ENCODE results near the gene FAM25A. TPM values are rescaled to one million over a fixed set of nuclear protein-coding genes. Genes with fewer than 3 reads are reported as not detected.
"Not testable (repeated sequence)": the region's sequence is repeated elsewhere in the genome, so short reads cannot be mapped to it uniquely, and the experiment has no call there.

Gene FAM25A
- polyA plus RNA-seq, 1 of the 3 experiments (the other 2 are of a cell fraction), result not detected

DNA sequence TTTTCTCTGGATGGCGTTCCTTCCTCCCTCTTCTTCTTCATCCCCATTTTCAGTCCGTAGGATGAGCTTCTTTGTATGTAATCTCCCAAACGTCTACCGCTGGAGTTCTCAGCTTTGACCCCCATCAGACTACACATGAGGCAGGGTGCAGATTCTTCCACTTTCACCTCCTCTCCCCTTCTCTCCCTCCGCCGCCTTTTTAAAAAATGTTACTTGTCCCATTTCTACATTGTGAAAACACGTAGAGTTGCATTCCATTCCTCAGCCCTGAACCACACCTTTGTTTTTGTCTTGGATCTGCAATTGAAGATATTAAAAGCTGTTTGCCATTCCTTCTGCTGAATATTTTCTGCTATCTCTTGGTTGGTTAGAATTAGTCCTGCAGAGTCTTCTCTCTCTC lies 45.6 kb upstream of the FAM25A start (continued):
- no peak for TF ChIP-seq MEF2A (IDR thresholded peaks at IDR 0.05; ENCODE audit: borderline replicate concordance, low read depth)
- TF ChIP-seq, protein P1, sequence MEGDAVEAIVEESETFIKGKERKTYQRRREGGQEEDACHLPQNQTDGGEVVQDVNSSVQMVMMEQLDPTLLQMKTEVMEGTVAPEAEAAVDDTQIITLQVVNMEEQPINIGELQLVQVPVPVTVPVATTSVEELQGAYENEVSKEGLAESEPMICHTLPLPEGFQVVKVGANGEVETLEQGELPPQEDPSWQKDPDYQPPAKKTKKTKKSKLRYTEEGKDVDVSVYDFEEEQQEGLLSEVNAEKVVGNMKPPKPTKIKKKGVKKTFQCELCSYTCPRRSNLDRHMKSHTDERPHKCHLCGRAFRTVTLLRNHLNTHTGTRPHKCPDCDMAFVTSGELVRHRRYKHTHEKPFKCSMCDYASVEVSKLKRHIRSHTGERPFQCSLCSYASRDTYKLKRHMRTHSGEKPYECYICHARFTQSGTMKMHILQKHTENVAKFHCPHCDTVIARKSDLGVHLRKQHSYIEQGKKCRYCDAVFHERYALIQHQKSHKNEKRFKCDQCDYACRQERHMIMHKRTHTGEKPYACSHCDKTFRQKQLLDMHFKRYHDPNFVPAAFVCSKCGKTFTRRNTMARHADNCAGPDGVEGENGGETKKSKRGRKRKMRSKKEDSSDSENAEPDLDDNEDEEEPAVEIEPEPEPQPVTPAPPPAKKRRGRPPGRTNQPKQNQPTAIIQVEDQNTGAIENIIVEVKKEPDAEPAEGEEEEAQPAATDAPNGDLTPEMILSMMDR (IDR thresholded peaks at IDR 0.05), result no peak

DNA sequence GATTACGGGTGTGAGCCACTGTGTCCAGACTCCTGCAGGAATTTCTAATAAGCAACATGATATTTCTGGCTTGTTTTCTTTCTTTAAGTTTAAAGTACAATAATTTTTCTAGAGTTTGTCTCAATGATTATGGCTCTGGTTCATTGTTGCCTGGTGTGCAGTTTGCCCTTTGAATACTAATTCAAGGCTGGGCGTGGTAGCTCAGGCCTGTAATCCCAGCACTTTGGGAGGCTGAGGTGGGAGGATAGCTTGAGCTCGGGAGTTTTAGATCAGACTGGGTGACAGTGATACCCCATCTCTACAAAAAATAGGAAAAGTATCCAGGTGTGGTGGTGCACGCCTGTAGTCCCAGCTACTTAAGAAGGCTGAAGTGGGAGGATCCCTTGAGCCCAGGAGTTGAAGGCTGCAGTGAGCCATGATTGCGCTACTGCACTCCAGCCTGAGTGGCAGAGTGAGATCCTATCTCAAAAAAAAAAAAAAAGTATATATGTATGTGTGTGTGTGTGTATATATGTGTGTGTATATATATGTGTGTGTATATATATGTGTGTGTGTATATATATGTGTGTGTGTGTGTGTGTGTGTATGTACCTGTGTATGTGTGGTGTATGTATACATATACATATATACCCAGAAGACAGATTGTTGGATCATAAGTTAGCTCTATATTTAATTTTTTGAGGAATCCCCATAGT lies 43.6 kb upstream of the FAM25A start:
- TF ChIP-seq, protein P2, sequence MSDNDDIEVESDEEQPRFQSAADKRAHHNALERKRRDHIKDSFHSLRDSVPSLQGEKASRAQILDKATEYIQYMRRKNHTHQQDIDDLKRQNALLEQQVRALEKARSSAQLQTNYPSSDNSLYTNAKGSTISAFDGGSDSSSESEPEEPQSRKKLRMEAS (IDR thresholded peaks at IDR 0.05; ENCODE audit: low read depth), result no peak
- no peak for TF ChIP-seq YY1 (IDR thresholded peaks at IDR 0.05; ENCODE audit: low read depth)
- TF ChIP-seq, protein P3, sequence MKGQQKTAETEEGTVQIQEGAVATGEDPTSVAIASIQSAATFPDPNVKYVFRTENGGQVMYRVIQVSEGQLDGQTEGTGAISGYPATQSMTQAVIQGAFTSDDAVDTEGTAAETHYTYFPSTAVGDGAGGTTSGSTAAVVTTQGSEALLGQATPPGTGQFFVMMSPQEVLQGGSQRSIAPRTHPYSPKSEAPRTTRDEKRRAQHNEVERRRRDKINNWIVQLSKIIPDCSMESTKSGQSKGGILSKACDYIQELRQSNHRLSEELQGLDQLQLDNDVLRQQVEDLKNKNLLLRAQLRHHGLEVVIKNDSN (IDR thresholded peaks at IDR 0.05; ENCODE audit: borderline replicate concordance, low read depth), result no peak
- 87% methylated on average over 5 of the region's 5 CpGs for WGBS (ENCODE audit: low lambda C conversion rate)
- Histone ChIP-seq H3K4me3 (ENCODE audit: low read depth in 2 of 2, low read length in 1 of 2) (no peak overlapping the region), H3K79me2 (ENCODE audit: insufficient read depth) (no peaks in the 10 kb centered on the region), H4K20me1 (ENCODE audit: insufficient read depth) (no peaks in the 10 kb centered on the region), H3K4me1 (ENCODE audit: control insufficient read depth in 1 of 2, insufficient read depth in 2 of 2, low read depth in 1 of 2, low read length in 1 of 2) (no peaks in the 10 kb centered on the region), H3K27ac (ENCODE audit: low read depth in 2 of 2, low read length in 1 of 2) (no peak overlapping the region), H3K9me2 (no peaks in the 10 kb centered on the region), H3K9me3 (no peaks in the 10 kb centered on the region), H3K9ac (no peak overlapping the region), H2AFZ (ENCODE audit: low read depth) (no peak overlapping the region), H3K4me2 (no peak overlapping the region), H3F3A (replicated peaks; ENCODE audit: insufficient read depth) (no peaks in the 10 kb centered on the region), H3K27me3 (ENCODE audit: insufficient read depth) (no peaks in the 10 kb centered on the region), H3K36me3 (replicated peaks in 1 of 2; ENCODE audit: control insufficient read depth in 1 of 2, insufficient read depth in 2 of 2, low read length in 1 of 2) (no peaks in the 10 kb centered on the region)
- CTCF ChIA-PET, result interaction anchor here (1.1 kb wide), 1 partner anchor 10 kb away, joined by 4 read pairs; no protein-coding TSS in a partner anchor
- POLR2A ChIA-PET, result no interaction called here
- no peak for DNase-seq

DNA sequence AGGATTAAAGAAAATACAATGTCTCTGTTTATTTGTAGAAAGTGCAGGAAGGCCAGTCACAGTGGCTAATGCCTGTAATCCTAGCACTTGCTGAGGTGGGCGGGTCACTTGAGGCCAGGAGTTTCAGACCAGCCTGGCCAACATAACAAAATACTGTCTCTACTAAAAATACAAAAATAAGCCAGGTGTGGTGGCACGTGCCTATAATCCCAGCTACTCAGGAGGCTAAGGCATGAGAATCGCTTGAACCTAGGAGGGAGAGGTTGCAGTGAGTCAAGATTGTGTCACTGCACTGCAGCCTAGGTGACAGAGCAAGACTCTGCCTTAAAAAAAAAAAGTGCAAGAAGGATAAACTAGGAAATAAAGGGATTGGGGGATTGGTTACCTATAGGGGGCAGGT lies 41.6 kb upstream of the FAM25A start:
- H4K20me1 ChIP-seq (ENCODE audit: insufficient read depth); H2AFZ ChIP-seq (ENCODE audit: low read depth); H3K4me1 ChIP-seq (ENCODE audit: control insufficient read depth in 1 of 2, insufficient read depth in 2 of 2, low read depth in 1 of 2, low read length in 1 of 2); H3K27me3 ChIP-seq (ENCODE audit: insufficient read depth); POLR2A ChIA-PET; H3K9ac ChIP-seq; H3F3A ChIP-seq (replicated peaks; ENCODE audit: insufficient read depth); H3K9me2 ChIP-seq; DNase-seq; H3K36me3 ChIP-seq (replicated peaks in 1 of 2; ENCODE audit: control insufficient read depth in 1 of 2, insufficient read depth in 2 of 2, low read length in 1 of 2); H3K79me2 ChIP-seq (ENCODE audit: insufficient read depth); H3K27ac ChIP-seq (ENCODE audit: low read depth in 2 of 2, low read length in 1 of 2); H3K4me2 ChIP-seq; H3K9me3 ChIP-seq; H3K4me3 ChIP-seq (ENCODE audit: low read depth in 2 of 2, low read length in 1 of 2): not testable (repeated sequence)
- 71% methylated on average over 3 of the region's 3 CpGs for WGBS (ENCODE audit: low lambda C conversion rate)
- CTCF ChIA-PET, result interaction anchor here (0.8 kb wide), 1 partner anchor 40 kb away, joined by 3 read pairs; no protein-coding TSS in a partner anchor
